ENCODE data around the gene STX16. TPM values are rescaled to one million over a fixed set of nuclear protein-coding genes. Genes with fewer than 3 reads are reported as not detected.
A peak's percentile ranks its signal among the peaks of the same experiment; 100 is the strongest.

STX16 gene
- total and polyA plus RNA-seq, 9 of the 15 experiments (the other 6 are each of a cell fraction or from before 2014, with no cell fraction given), result 4.4 to 43.5 (median 14.7) TPM

- Histone ChIP-seq H3K27me3 (ENCODE audit: control insufficient read depth in 2 of 2, insufficient read depth in 2 of 2, low read length in 2 of 2) (no peaks in the 10 kb centered on the region), H3K79me2 (ENCODE audit: control insufficient read depth, insufficient read depth, low read length) (no peaks in the 10 kb centered on the region), H3K36me3 (ENCODE audit: control insufficient read depth, insufficient read depth, low read length) (no peaks in the 10 kb centered on the region; the same call in 2 of the 3 replicates), H3K9me1 (ENCODE audit: control insufficient read depth, insufficient read depth, low read length) (no peaks in the 10 kb centered on the region), H3K27ac (ENCODE audit: extremely low read depth, low read depth, low read length) (no peak overlapping the region), H3K4me2 (ENCODE audit: insufficient read depth, low read length) (no peak overlapping the region), H3K4me3 (no peak overlapping the region), H3K9me3 (replicated peaks; ENCODE audit: control insufficient read depth, insufficient read depth, low read depth, low read length) (no peaks in the 10 kb centered on the region), H3K4me1 (replicated peaks in 1 of 2; ENCODE audit: control insufficient read depth in 2 of 2, insufficient read depth in 2 of 2, low read length in 2 of 2) (peaks cover 0 to 6% of the 10 kb centered on the region in 2 experiments; a peak in 1 of 5 replicates), H3K9ac (ENCODE audit: insufficient read depth in 1 of 2, low read depth in 2 of 2, low read length in 2 of 2) (no peak overlapping the region), H2AFZ (ENCODE audit: low read depth, low read length) (no peak overlapping the region), H4K20me1 (replicated peaks; ENCODE audit: control insufficient read depth, insufficient read depth, low read length) (no peaks in the 10 kb centered on the region)
- BruUV-seq (replicated peaks), result no TSS peak
- CTCF ChIA-PET (ENCODE audit: low intra/inter-chr PET ratio), result no interaction called here
- WGBS (ENCODE audit: insufficient coverage, low coverage, missing lambda C conversion rate), result 83% methylated on average over 28 of the region's 28 CpGs
- FAIRE-seq (peak; percentile 40), DNase-seq (ENCODE audit: extremely low read depth in 1 of 4, low spot score in 3 of 4) (peak in 1 of 4 experiments; percentile 32), ATAC-seq (0 out of 3 replicates have a peak, but pooled peaks have one; percentile 41)
- in situ Hi-C loops (cut with MboI), result no loop called here
- POLR2A ChIA-PET, result no interaction called here
- intact Hi-C loops (cut with micrococcal nuclease), result no loop called here
- TF ChIP-seq CTCF (IDR thresholded peaks at IDR 0.05 in 2 of 3, conservative IDR thresholded peaks at IDR 0.05 in 1 of 3; ENCODE audit: insufficient read depth in 2 of 3, low read depth in 1 of 3, low read length in 3 of 3), result peak; percentile 30 to 49 (median 36); a peak in 5 of 6 replicates
- TF ChIP-seq, protein P1, sequence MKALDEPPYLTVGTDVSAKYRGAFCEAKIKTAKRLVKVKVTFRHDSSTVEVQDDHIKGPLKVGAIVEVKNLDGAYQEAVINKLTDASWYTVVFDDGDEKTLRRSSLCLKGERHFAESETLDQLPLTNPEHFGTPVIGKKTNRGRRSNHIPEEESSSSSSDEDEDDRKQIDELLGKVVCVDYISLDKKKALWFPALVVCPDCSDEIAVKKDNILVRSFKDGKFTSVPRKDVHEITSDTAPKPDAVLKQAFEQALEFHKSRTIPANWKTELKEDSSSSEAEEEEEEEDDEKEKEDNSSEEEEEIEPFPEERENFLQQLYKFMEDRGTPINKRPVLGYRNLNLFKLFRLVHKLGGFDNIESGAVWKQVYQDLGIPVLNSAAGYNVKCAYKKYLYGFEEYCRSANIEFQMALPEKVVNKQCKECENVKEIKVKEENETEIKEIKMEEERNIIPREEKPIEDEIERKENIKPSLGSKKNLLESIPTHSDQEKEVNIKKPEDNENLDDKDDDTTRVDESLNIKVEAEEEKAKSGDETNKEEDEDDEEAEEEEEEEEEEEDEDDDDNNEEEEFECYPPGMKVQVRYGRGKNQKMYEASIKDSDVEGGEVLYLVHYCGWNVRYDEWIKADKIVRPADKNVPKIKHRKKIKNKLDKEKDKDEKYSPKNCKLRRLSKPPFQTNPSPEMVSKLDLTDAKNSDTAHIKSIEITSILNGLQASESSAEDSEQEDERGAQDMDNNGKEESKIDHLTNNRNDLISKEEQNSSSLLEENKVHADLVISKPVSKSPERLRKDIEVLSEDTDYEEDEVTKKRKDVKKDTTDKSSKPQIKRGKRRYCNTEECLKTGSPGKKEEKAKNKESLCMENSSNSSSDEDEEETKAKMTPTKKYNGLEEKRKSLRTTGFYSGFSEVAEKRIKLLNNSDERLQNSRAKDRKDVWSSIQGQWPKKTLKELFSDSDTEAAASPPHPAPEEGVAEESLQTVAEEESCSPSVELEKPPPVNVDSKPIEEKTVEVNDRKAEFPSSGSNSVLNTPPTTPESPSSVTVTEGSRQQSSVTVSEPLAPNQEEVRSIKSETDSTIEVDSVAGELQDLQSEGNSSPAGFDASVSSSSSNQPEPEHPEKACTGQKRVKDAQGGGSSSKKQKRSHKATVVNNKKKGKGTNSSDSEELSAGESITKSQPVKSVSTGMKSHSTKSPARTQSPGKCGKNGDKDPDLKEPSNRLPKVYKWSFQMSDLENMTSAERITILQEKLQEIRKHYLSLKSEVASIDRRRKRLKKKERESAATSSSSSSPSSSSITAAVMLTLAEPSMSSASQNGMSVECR (CRISPR knock-in tag; IDR thresholded peaks at IDR 0.05), result no peak
- TF ChIP-seq, protein P2, sequence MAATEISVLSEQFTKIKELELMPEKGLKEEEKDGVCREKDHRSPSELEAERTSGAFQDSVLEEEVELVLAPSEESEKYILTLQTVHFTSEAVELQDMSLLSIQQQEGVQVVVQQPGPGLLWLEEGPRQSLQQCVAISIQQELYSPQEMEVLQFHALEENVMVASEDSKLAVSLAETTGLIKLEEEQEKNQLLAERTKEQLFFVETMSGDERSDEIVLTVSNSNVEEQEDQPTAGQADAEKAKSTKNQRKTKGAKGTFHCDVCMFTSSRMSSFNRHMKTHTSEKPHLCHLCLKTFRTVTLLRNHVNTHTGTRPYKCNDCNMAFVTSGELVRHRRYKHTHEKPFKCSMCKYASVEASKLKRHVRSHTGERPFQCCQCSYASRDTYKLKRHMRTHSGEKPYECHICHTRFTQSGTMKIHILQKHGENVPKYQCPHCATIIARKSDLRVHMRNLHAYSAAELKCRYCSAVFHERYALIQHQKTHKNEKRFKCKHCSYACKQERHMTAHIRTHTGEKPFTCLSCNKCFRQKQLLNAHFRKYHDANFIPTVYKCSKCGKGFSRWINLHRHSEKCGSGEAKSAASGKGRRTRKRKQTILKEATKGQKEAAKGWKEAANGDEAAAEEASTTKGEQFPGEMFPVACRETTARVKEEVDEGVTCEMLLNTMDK (IDR thresholded peaks at IDR 0.05; ENCODE audit: borderline replicate concordance, insufficient read depth, low read depth, low read length, poor library complexity, severe bottlenecking), result peak; percentile 36
Observed at GRCh38 chr20:58702859-58703648, 52.0 kb downstream of the STX16 start.
